Measurements from ENCODE around the gene TRRAP. TPM values are rescaled to one million over a fixed set of nuclear protein-coding genes. Genes with fewer than 3 reads are reported as not detected.

TRRAP gene
- total RNA-seq, 5 donors from 2014 or later (not counting 1 experiment from before 2014, with no cell fraction given), result 53.9 to 71.7 (median 65.8) TPM

GRCh38 chr7:98994046-98994944 lies 116.0 kb downstream of the TRRAP start:
- no peak overlapping the region for H3K4me3 ChIP-seq (ENCODE audit: control insufficient read depth in 1 of 2, extremely low read depth in 1 of 2, low read length in 1 of 2)
- ATAC-seq (replicated peaks in 1 of 4) (no peak), DNase-seq (no peak)
- Mint-ChIP-seq H3K27me3 (no peaks in the 10 kb centered on the region), H3K9me3 (no peaks in the 10 kb centered on the region), H3K4me3 (no peak overlapping the region), H3K4me1 (peaks cover 1 to 14% (median 7%) of the 10 kb centered on the region in 3 donors), H3K36me3 (peaks cover 61% of the 10 kb centered on the region), H3K27ac (no peak overlapping the region)
- H3K27ac ChIP-seq (ENCODE audit: low read length), result no peak overlapping the region
- WGBS (ENCODE audit: insufficient coverage), result 93% methylated on average over 21 of the region's 34 CpGs
- H3K36me3 ChIP-seq (ENCODE audit: control insufficient read depth in 2 of 2, extremely low read depth in 1 of 2, insufficient read depth in 1 of 2, low read length in 1 of 2), result peaks cover 34 to 84% of the 10 kb centered on the region in 2 donors
- no peaks in the 10 kb centered on the region for H3K27me3 ChIP-seq (replicated peaks in 1 of 2; ENCODE audit: control insufficient read depth in 2 of 2, extremely low read depth in 1 of 2, insufficient read depth in 2 of 2, low read length in 1 of 2)
- peaks cover 0 to 5% of the 10 kb centered on the region in 2 experiments for H3K4me1 ChIP-seq (ENCODE audit: control insufficient read depth in 1 of 2, extremely low read depth in 1 of 2, insufficient read depth in 2 of 2, low read length in 2 of 2)
- POLR2A ChIA-PET, result no interaction called here
- H3K9me3 ChIP-seq, result no peaks in the 10 kb centered on the region
- CTCF ChIA-PET, result no interaction called here

- no peak overlapping the region for H3K27ac ChIP-seq (ENCODE audit: low read length)
- H3K9me3 Mint-ChIP-seq, result no peaks in the 10 kb centered on the region
- H3K4me3 ChIP-seq (ENCODE audit: control insufficient read depth in 1 of 2, extremely low read depth in 1 of 2, low read length in 1 of 2), result no peak overlapping the region
- ChIA-PET CTCF (no interaction called here), POLR2A (no interaction called here)
- no peak overlapping the region for H3K27ac Mint-ChIP-seq
- 97% methylated on average over 13 of the region's 13 CpGs for WGBS (ENCODE audit: insufficient coverage)
- ATAC-seq (replicated peaks in 1 of 4) (no peak), DNase-seq (no peak)
- H3K4me1 Mint-ChIP-seq, result peaks cover 0 to 9% (median 2%) of the 10 kb centered on the region in 3 donors
- peaks cover 27 to 85% of the 10 kb centered on the region in 2 donors for H3K36me3 ChIP-seq (ENCODE audit: control insufficient read depth in 2 of 2, extremely low read depth in 1 of 2, insufficient read depth in 1 of 2, low read length in 1 of 2)
- peaks cover 60% of the 10 kb centered on the region for H3K36me3 Mint-ChIP-seq
- H3K4me3 Mint-ChIP-seq, result no peak overlapping the region
- no peaks in the 10 kb centered on the region for H3K27me3 ChIP-seq (replicated peaks in 1 of 2; ENCODE audit: control insufficient read depth in 2 of 2, extremely low read depth in 1 of 2, insufficient read depth in 2 of 2, low read length in 1 of 2)
- H3K27me3 Mint-ChIP-seq, result no peaks in the 10 kb centered on the region
- H3K9me3 ChIP-seq, result no peaks in the 10 kb centered on the region
- H3K4me1 ChIP-seq (ENCODE audit: control insufficient read depth in 1 of 2, extremely low read depth in 1 of 2, insufficient read depth in 2 of 2, low read length in 2 of 2), result no peaks in the 10 kb centered on the region
These were observed 116.8 kb downstream of the TRRAP start for GRCh38 chr7:98995111-98995510.

GRCh38 chr7:98995523-98996149 lies 117.3 kb downstream of the TRRAP start:
- H3K27me3 ChIP-seq (replicated peaks in 1 of 2; ENCODE audit: control insufficient read depth in 2 of 2, extremely low read depth in 1 of 2, insufficient read depth in 2 of 2, low read length in 1 of 2), result no peaks in the 10 kb centered on the region
- H3K27ac Mint-ChIP-seq, result no peak overlapping the region
- H3K27ac ChIP-seq (ENCODE audit: low read length), result no peak overlapping the region
- peaks cover 57% of the 10 kb centered on the region for H3K36me3 Mint-ChIP-seq
- POLR2A ChIA-PET, result no interaction called here
- no peaks in the 10 kb centered on the region for H3K27me3 Mint-ChIP-seq
- WGBS (ENCODE audit: insufficient coverage), result 98% methylated on average over 14 of the region's 16 CpGs
- no peak for DNase-seq
- no peak overlapping the region for H3K4me3 ChIP-seq (ENCODE audit: control insufficient read depth in 1 of 2, extremely low read depth in 1 of 2, low read length in 1 of 2)
- no peaks in the 10 kb centered on the region for H3K9me3 ChIP-seq
- peaks cover 23 to 85% of the 10 kb centered on the region in 2 donors for H3K36me3 ChIP-seq (ENCODE audit: control insufficient read depth in 2 of 2, extremely low read depth in 1 of 2, insufficient read depth in 1 of 2, low read length in 1 of 2)
- no peaks in the 10 kb centered on the region for H3K9me3 Mint-ChIP-seq
- H3K4me1 Mint-ChIP-seq, result peaks cover 0 to 9% (median 0%) of the 10 kb centered on the region in 3 donors
- H3K4me1 ChIP-seq (ENCODE audit: control insufficient read depth in 1 of 2, extremely low read depth in 1 of 2, insufficient read depth in 2 of 2, low read length in 2 of 2), result no peaks in the 10 kb centered on the region
- no peak overlapping the region for H3K4me3 Mint-ChIP-seq
- CTCF ChIA-PET, result no interaction called here
- ATAC-seq (replicated peaks in 1 of 4), result no peak

- H3K27ac ChIP-seq (ENCODE audit: low read length), result no peak overlapping the region
These were observed 117.8 kb downstream of the TRRAP start for GRCh38 chr7:98996150-98996552.

GRCh38 chr7:98997846-98998245 lies 119.5 kb downstream of the TRRAP start:
- H3K9me3 ChIP-seq, result no peaks in the 10 kb centered on the region
- Mint-ChIP-seq H3K27me3 (no peaks in the 10 kb centered on the region), H3K36me3 (peaks cover 55% of the 10 kb centered on the region), H3K27ac (no peak overlapping the region), H3K4me1 (peaks cover 0 to 13% (median 8%) of the 10 kb centered on the region in 3 donors), H3K9me3 (no peaks in the 10 kb centered on the region), H3K4me3 (no peak overlapping the region)
- H3K36me3 ChIP-seq (ENCODE audit: control insufficient read depth in 2 of 2, extremely low read depth in 1 of 2, insufficient read depth in 1 of 2, low read length in 1 of 2), result peaks cover 24 to 84% of the 10 kb centered on the region in 2 donors
- no CpG with 5 or more reads among the region's 3 CpGs for WGBS (ENCODE audit: insufficient coverage)
- ChIA-PET POLR2A (no interaction called here), CTCF (interaction anchor here in 1 of 2 donors (0.6 kb wide), 1 partner anchor 105 kb away, joined by 3 read pairs; no protein-coding TSS in a partner anchor)
- H3K4me3 ChIP-seq (ENCODE audit: control insufficient read depth in 1 of 2, extremely low read depth in 1 of 2, low read length in 1 of 2), result no peak overlapping the region
- DNase-seq, result no peak
- ATAC-seq (replicated peaks in 1 of 4), result no peak
- H3K27ac ChIP-seq (ENCODE audit: low read length), result no peak overlapping the region
- H3K27me3 ChIP-seq (replicated peaks in 1 of 2; ENCODE audit: control insufficient read depth in 2 of 2, extremely low read depth in 1 of 2, insufficient read depth in 2 of 2, low read length in 1 of 2), result no peaks in the 10 kb centered on the region
- H3K4me1 ChIP-seq (ENCODE audit: control insufficient read depth in 1 of 2, extremely low read depth in 1 of 2, insufficient read depth in 2 of 2, low read length in 2 of 2), result no peaks in the 10 kb centered on the region

More at GRCh38 chr7:98996150-98996552, 117.8 kb downstream of the TRRAP start:
- no peak overlapping the region for H3K4me3 Mint-ChIP-seq
- Histone ChIP-seq H3K4me1 (ENCODE audit: control insufficient read depth in 1 of 2, extremely low read depth in 1 of 2, insufficient read depth in 2 of 2, low read length in 2 of 2) (no peaks in the 10 kb centered on the region), H3K4me3 (ENCODE audit: control insufficient read depth in 1 of 2, extremely low read depth in 1 of 2, low read length in 1 of 2) (no peak overlapping the region), H3K27me3 (replicated peaks in 1 of 2; ENCODE audit: control insufficient read depth in 2 of 2, extremely low read depth in 1 of 2, insufficient read depth in 2 of 2, low read length in 1 of 2) (no peaks in the 10 kb centered on the region), H3K9me3 (no peaks in the 10 kb centered on the region), H3K36me3 (ENCODE audit: control insufficient read depth in 2 of 2, extremely low read depth in 1 of 2, insufficient read depth in 1 of 2, low read length in 1 of 2) (peaks cover 23 to 86% of the 10 kb centered on the region in 2 donors)
- H3K36me3 Mint-ChIP-seq, result peaks cover 58% of the 10 kb centered on the region
- no peak overlapping the region for H3K27ac Mint-ChIP-seq
- 91% methylated on average over 14 of the region's 15 CpGs for WGBS (ENCODE audit: insufficient coverage)
- no peaks in the 10 kb centered on the region for H3K9me3 Mint-ChIP-seq
- DNase-seq (no peak), ATAC-seq (replicated peaks in 1 of 4) (no peak)
- ChIA-PET CTCF (interaction anchor here in 1 of 2 donors (0.6 kb wide), 1 partner anchor 526 kb away, joined by 4 read pairs; no protein-coding TSS in a partner anchor), POLR2A (no interaction called here)
- H3K27me3 Mint-ChIP-seq, result no peaks in the 10 kb centered on the region
- peaks cover 0 to 13% (median 5%) of the 10 kb centered on the region in 3 donors for H3K4me1 Mint-ChIP-seq

- peaks cover 48% of the 10 kb centered on the region for H3K36me3 Mint-ChIP-seq
- POLR2A ChIA-PET, result interaction anchor here in 1 of 2 donors (0.6 kb wide), 1 partner anchor 192 kb away, joined by 3 read pairs; no protein-coding TSS in a partner anchor
- no peak for DNase-seq
These were observed 120.7 kb downstream of the TRRAP start for GRCh38 chr7:98998821-98999725.

More at GRCh38 chr7:98998821-98999725, 120.7 kb downstream of the TRRAP start:
- Histone ChIP-seq H3K9me3 (no peaks in the 10 kb centered on the region), H3K4me3 (ENCODE audit: control insufficient read depth in 1 of 2, extremely low read depth in 1 of 2, low read length in 1 of 2) (no peak overlapping the region), H3K27ac (ENCODE audit: low read length) (no peak overlapping the region), H3K36me3 (ENCODE audit: control insufficient read depth in 2 of 2, extremely low read depth in 1 of 2, insufficient read depth in 1 of 2, low read length in 1 of 2) (peaks cover 28 to 83% of the 10 kb centered on the region in 2 donors), H3K27me3 (replicated peaks in 1 of 2; ENCODE audit: control insufficient read depth in 2 of 2, extremely low read depth in 1 of 2, insufficient read depth in 2 of 2, low read length in 1 of 2) (no peaks in the 10 kb centered on the region), H3K4me1 (ENCODE audit: control insufficient read depth in 1 of 2, extremely low read depth in 1 of 2, insufficient read depth in 2 of 2, low read length in 2 of 2) (no peaks in the 10 kb centered on the region)
- Mint-ChIP-seq H3K9me3 (no peaks in the 10 kb centered on the region), H3K27me3 (no peaks in the 10 kb centered on the region), H3K4me3 (no peak overlapping the region), H3K4me1 (peaks cover 0 to 13% (median 8%) of the 10 kb centered on the region in 3 donors), H3K27ac (no peak overlapping the region)
- 93% methylated on average over 7 of the region's 10 CpGs for WGBS (ENCODE audit: insufficient coverage)
- ATAC-seq (replicated peaks in 1 of 4), result no peak
- CTCF ChIA-PET, result no interaction called here
